ENCODE measurements around the gene ERN1.
A peak's percentile ranks its signal among the peaks of the same experiment; 100 is the strongest.
"Not testable (repeated sequence)": the region's sequence is repeated elsewhere in the genome, so short reads cannot be mapped to it uniquely, and the experiment has no call there.

ERN1 gene

GRCh38 chr17:64129765-64130558 is at the start of gene ERN1:
Gene ERN1 (minus strand): TSS chr17:64130144. CDS start chr17:64130029, 115 bp downstream.
- DNase-seq = peak; percentile 87

GRCh38 chr17:64179024-64179423 is 49.1 kb upstream of the ERN1 start:
- DNase-seq = not testable (repeated sequence)

- no peak for DNase-seq
Observed at GRCh38 chr17:64178011-64178825, 48.3 kb upstream of the ERN1 start.

- DNase-seq = no peak
Observed at GRCh38 chr17:64177311-64178010, 47.5 kb upstream of the ERN1 start.

GRCh38 chr17:64176556-64176955 is 46.6 kb upstream of the ERN1 start:
- no peak for DNase-seq

GRCh38 chr17:64174686-64175456 is 44.9 kb upstream of the ERN1 start:
- DNase-seq = peak; percentile 16

- no peak for DNase-seq
Observed at GRCh38 chr17:64173646-64174045, 43.7 kb upstream of the ERN1 start.

GRCh38 chr17:64172510-64172909 is 42.6 kb upstream of the ERN1 start:
- no peak for DNase-seq

GRCh38 chr17:64171041-64171440 is 41.1 kb upstream of the ERN1 start:
- no peak for DNase-seq

- DNase-seq = no peak
Observed at GRCh38 chr17:64170286-64170685, 40.3 kb upstream of the ERN1 start.

- DNase-seq = not testable (repeated sequence)
Observed at GRCh38 chr17:64167666-64168065, 37.7 kb upstream of the ERN1 start.

- no peak for DNase-seq
Observed at GRCh38 chr17:64166876-64167275, 36.9 kb upstream of the ERN1 start.

GRCh38 chr17:64165347-64165746 is 35.4 kb upstream of the ERN1 start:
- no peak for DNase-seq

- DNase-seq = no peak
Observed at GRCh38 chr17:64164596-64165285, 34.8 kb upstream of the ERN1 start.

GRCh38 chr17:64163468-64163867 is 33.5 kb upstream of the ERN1 start:
- DNase-seq = no peak

- no peak for DNase-seq
Observed at GRCh38 chr17:64162554-64162953, 32.6 kb upstream of the ERN1 start.

- no peak for DNase-seq
Observed at GRCh38 chr17:64161380-64162176, 31.6 kb upstream of the ERN1 start.

GRCh38 chr17:64160378-64160777 is 30.4 kb upstream of the ERN1 start:
- DNase-seq = no peak

GRCh38 chr17:64158831-64159590 is 29.1 kb upstream of the ERN1 start:
- no peak for DNase-seq

GRCh38 chr17:64158406-64158805 is 28.5 kb upstream of the ERN1 start:
- no peak for DNase-seq
